ENCODE results near the gene FXR1.
"Not testable (repeated sequence)": the region's sequence is repeated elsewhere in the genome, so short reads cannot be mapped to it uniquely, and the experiment has no call there.

FXR1 gene

GRCh38 chr3:180934638-180935037 is 22.2 kb downstream of the FXR1 start:
- DNase-seq (ENCODE audit: low read depth in 2 of 2): no peak

- no peak for DNase-seq (ENCODE audit: low read depth in 2 of 2)
These were observed 28.4 kb downstream of the FXR1 start for GRCh38 chr3:180940826-180941225.

- no peak for DNase-seq (ENCODE audit: low read depth in 2 of 2)
These were observed 35.4 kb downstream of the FXR1 start for GRCh38 chr3:180947761-180948390.

- DNase-seq (ENCODE audit: low read depth in 2 of 2): no peak
These were observed 47.2 kb downstream of the FXR1 start for GRCh38 chr3:180959691-180960090.

GRCh38 chr3:180961087-180961486 is 48.6 kb downstream of the FXR1 start:
- no peak for DNase-seq (ENCODE audit: low read depth in 2 of 2)

GRCh38 chr3:180961552-180961951 is 49.1 kb downstream of the FXR1 start:
- DNase-seq (ENCODE audit: low read depth in 2 of 2): no peak

GRCh38 chr3:180962530-180962929 is 50.1 kb downstream of the FXR1 start:
- DNase-seq (ENCODE audit: low read depth in 2 of 2): no peak

GRCh38 chr3:180970931-180971330 is 58.5 kb downstream of the FXR1 start:
- DNase-seq (ENCODE audit: low read depth in 2 of 2): no peak

GRCh38 chr3:180973543-180973942 is 61.1 kb downstream of the FXR1 start:
- no peak for DNase-seq (ENCODE audit: low read depth in 2 of 2)

GRCh38 chr3:180974286-180974685 is 61.8 kb downstream of the FXR1 start:
- no peak for DNase-seq (ENCODE audit: low read depth in 2 of 2)

- no peak for DNase-seq (ENCODE audit: low read depth in 2 of 2)
These were observed 65.0 kb downstream of the FXR1 start for GRCh38 chr3:180977498-180977897.

GRCh38 chr3:180979961-180980360 is 67.5 kb downstream of the FXR1 start:
- no peak for DNase-seq (ENCODE audit: low read depth in 2 of 2)

- no peak for DNase-seq (ENCODE audit: low read depth in 2 of 2)
These were observed 68.1 kb downstream of the FXR1 start for GRCh38 chr3:180980611-180981010.

GRCh38 chr3:180981912-180982311 is 69.4 kb downstream of the FXR1 start:
- no peak for DNase-seq (ENCODE audit: low read depth in 2 of 2)

- no peak for DNase-seq (ENCODE audit: low read depth in 2 of 2)
These were observed 70.7 kb downstream of the FXR1 start for GRCh38 chr3:180983136-180983535.

GRCh38 chr3:180986366-180986765 is 73.9 kb downstream of the FXR1 start:
- DNase-seq (ENCODE audit: low read depth in 2 of 2): not testable (repeated sequence)

GRCh38 chr3:180987344-180987743 is 74.9 kb downstream of the FXR1 start:
- no peak for DNase-seq (ENCODE audit: low read depth in 2 of 2)

GRCh38 chr3:180989291-180990163 is 77.1 kb downstream of the FXR1 start, which contains the start of gene DNAJC19:
Gene DNAJC19, minus strand, starts transcription at chr3:180989736. Its CDS starts 134 bp downstream, at chr3:180989602.
- peak; percentile 83 to 86 for DNase-seq (ENCODE audit: low read depth in 2 of 2)

GRCh38 chr3:180990505-180990904 is 78.0 kb downstream of the FXR1 start:
- no peak for DNase-seq (ENCODE audit: low read depth in 2 of 2)

GRCh38 chr3:180996415-180996932 is 84.0 kb downstream of the FXR1 start:
- no peak for DNase-seq (ENCODE audit: low read depth in 2 of 2)

- DNase-seq (ENCODE audit: low read depth in 2 of 2): not testable (repeated sequence)
These were observed 89.9 kb downstream of the FXR1 start for GRCh38 chr3:181002331-181002730.

- not testable (repeated sequence) for DNase-seq (ENCODE audit: low read depth in 2 of 2)
These were observed 91.0 kb downstream of the FXR1 start for GRCh38 chr3:181003469-181003868.

- no peak for DNase-seq (ENCODE audit: low read depth in 2 of 2)
These were observed 94.1 kb downstream of the FXR1 start for GRCh38 chr3:181006541-181006940.

Data from stimulated activated CD8-positive, alpha-beta memory T cell treated with anti-CD3 and anti-CD28 coated beads, Interleukin-7, amount 100 ng/mL, for 4 hours (primary cell).